ENCODE measurements around the gene MTUS2.

The MTUS2 gene

DNA sequence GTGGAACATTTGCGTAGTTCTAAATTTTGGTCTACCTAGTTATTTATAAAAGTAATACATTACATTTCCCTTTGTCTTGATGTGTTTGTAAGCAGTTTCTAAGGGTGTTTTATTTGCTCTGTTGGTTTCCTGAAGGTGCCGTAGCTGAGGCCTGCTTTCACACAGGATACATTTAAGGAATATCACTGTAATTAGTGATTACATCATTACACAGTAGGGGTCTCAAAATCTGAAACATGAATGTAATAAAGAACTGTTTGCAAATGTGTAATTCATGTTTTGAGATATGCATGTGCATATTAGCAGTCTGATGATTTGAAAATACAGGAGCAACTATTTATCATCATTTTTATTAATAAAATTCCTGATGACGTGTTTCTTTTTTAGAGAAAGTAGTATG, 281.8 kb downstream of the MTUS2 start:
- no peak overlapping the region for H3K4me3 ChIP-seq (replicated peaks; ENCODE audit: low read depth, low read length)
- TF ChIP-seq, protein P1, sequence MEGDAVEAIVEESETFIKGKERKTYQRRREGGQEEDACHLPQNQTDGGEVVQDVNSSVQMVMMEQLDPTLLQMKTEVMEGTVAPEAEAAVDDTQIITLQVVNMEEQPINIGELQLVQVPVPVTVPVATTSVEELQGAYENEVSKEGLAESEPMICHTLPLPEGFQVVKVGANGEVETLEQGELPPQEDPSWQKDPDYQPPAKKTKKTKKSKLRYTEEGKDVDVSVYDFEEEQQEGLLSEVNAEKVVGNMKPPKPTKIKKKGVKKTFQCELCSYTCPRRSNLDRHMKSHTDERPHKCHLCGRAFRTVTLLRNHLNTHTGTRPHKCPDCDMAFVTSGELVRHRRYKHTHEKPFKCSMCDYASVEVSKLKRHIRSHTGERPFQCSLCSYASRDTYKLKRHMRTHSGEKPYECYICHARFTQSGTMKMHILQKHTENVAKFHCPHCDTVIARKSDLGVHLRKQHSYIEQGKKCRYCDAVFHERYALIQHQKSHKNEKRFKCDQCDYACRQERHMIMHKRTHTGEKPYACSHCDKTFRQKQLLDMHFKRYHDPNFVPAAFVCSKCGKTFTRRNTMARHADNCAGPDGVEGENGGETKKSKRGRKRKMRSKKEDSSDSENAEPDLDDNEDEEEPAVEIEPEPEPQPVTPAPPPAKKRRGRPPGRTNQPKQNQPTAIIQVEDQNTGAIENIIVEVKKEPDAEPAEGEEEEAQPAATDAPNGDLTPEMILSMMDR (IDR thresholded peaks at IDR 0.05; ENCODE audit: low read depth, low read length, missing control alignments), result no peak
- DNase-seq (ENCODE audit: extremely low read depth, low read depth), result no peak

DNA sequence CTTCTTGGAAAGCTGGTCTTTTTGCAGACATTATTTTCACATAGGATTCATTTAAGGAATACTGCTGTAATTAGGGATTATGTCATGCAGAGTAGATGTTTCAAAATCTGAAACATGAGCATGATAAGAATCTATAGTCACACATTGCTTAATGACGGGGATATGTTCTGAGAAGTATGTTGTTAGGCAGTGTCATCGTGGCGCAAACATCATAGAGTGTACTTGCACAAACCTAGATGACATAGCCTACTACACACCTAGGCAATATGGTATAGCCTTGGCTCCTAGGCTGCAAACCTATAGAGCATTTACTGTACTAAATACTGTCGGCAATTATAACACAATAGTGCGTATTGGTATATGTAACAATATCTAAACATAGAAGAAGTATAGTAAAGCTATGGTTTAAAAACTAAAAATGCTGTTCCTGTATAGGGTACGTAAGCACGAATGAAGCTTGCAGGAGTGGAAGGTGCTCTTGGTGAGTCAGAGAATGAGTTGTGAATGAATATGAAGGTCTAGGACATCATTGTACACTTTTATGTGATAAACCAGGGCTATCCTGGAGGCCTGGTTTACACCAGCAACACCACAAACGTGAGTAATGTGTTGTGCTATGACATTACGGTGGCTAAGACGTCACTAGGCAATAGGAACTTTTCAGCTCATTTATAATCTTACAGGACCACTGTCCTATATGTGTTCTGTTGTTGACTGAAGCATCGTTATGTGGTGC, 283.1 kb downstream of the MTUS2 start:
- H3K4me3 ChIP-seq (replicated peaks; ENCODE audit: low read depth, low read length), result no peak overlapping the region
- TF ChIP-seq, protein P1 (IDR thresholded peaks at IDR 0.05; ENCODE audit: low read depth, low read length, missing control alignments), result no peak

DNA sequence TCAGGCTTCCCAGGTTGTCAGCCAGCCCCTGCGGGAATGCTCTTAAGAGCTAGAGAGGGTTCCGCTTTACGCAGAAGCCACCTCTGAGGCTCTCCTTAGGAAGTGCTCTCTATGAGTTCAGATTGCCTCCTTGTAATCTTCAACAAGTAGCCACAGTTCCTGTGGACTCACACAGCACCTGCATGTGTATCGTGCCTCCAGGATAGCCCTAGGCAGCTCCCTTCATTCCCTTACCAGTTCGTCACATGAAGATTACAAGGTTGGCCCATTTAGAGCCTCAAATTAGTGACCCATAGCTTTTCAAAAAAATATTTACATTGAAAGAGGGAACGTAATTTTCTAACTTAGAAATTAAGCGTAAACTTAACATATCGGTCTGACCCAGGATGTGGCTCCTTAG, 284.3 kb downstream of the MTUS2 start:
- TF ChIP-seq, protein P1 (IDR thresholded peaks at IDR 0.05; ENCODE audit: low read depth, low read length, missing control alignments), result no peak
- no peak overlapping the region for H3K4me3 ChIP-seq (replicated peaks; ENCODE audit: low read depth, low read length)
- DNase-seq (ENCODE audit: extremely low read depth, low read depth), result no peak

More for the DNA sequence above, 283.1 kb downstream of the MTUS2 start:
- no peak for DNase-seq (ENCODE audit: extremely low read depth, low read depth)

DNA sequence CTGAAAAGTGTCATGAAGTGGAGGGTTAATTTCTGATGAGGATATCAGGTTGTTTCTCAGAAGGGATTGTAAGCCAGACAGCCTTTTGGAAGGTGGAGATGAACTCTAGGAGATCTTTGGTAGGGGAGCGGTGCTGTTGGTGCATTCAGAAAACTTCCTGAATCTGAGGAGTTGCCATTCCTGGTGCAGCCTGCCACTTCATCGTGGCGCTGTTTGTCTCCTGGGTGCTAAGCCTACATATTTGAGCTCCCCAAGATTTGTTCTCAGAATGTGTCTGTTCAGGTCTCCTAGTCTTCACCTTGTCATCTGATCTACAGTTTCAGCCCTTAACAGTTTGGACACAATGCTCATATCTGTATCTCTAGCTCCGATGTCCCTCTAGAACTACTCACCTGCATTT, 285.6 kb downstream of the MTUS2 start:
- H3K4me3 ChIP-seq (replicated peaks; ENCODE audit: low read depth, low read length), result no peak overlapping the region
- no peak for DNase-seq (ENCODE audit: extremely low read depth, low read depth)
- TF ChIP-seq, protein P1 (IDR thresholded peaks at IDR 0.05; ENCODE audit: low read depth, low read length, missing control alignments), result no peak

DNA sequence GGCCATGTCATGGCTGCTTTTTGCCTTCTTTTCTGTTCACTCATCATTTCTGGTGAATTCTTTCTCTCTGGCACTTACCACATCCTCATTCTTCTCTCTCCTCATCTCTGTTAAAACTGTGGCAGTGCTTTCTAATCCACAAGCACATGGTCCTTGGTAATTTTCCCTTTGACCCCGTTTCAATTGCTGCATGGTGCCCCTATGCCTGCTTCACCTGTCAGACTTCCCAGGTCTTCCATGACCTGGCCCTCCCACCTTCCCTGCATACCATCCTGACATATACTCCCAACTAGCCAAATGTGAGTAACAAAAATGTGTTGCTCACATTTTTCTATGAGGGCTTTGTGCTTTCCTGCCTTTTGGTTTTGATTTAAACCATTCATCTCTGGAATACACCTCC, 286.5 kb downstream of the MTUS2 start:
- TF ChIP-seq, protein P1 (IDR thresholded peaks at IDR 0.05; ENCODE audit: low read depth, low read length, missing control alignments), result no peak
- no peak for DNase-seq (ENCODE audit: extremely low read depth, low read depth)
- no peak overlapping the region for H3K4me3 ChIP-seq (replicated peaks; ENCODE audit: low read depth, low read length)

DNA sequence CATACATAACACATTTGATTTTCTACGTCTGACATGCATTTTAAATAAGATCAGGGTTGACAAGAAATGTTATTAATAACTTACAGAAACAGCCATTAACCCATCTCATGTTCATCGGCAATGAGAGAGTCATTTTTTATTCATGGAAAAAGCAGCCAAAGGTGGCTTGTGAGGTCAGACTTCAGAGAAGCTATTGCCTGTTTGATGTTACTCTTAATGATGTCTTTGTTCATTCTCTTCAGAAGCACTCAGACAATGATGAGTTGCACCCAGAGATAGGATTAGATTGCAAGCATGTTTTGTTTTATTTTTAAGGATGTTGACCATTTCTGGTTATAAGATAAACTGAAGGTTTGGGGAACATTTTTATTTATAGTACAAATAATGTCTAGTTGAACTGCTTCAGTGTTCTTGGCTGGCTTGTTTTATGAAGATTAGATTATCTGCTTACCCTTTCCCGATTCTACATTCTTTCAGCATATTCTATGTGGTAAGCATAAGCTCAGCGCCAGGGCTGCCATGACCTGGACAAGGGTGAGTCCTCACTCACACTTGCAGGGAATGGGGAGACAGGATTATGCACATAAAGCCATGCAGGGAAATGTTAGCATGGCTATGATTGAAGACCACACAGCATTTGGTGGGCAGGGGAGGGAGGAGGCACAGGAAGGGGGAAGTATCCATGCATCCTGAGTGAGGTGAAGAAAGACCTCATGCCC, 288.1 kb downstream of the MTUS2 start:
- no peak for DNase-seq (ENCODE audit: extremely low read depth, low read depth)
- no peak overlapping the region for H3K4me3 ChIP-seq (replicated peaks; ENCODE audit: low read depth, low read length)
- TF ChIP-seq, protein P1 (IDR thresholded peaks at IDR 0.05; ENCODE audit: low read depth, low read length, missing control alignments), result no peak

Data from HFF-Myc (cell line).